Stimulated activated CD8-positive, alpha-beta memory T cell treated with anti-CD3 and anti-CD28 coated beads, Interleukin-12 subunit alpha, Interleukin-12 subunit beta, amount 100 ng/mL, for 1 hour (primary cell): ENCODE results near the gene TSC2.

Experiments
- DNase-seq: peaks from one replicate; pipeline ENCODE4 v3.0.0-alpha.2; 2020; ENCODE audit warnings: low read depth

The TSC2 gene

DNA sequence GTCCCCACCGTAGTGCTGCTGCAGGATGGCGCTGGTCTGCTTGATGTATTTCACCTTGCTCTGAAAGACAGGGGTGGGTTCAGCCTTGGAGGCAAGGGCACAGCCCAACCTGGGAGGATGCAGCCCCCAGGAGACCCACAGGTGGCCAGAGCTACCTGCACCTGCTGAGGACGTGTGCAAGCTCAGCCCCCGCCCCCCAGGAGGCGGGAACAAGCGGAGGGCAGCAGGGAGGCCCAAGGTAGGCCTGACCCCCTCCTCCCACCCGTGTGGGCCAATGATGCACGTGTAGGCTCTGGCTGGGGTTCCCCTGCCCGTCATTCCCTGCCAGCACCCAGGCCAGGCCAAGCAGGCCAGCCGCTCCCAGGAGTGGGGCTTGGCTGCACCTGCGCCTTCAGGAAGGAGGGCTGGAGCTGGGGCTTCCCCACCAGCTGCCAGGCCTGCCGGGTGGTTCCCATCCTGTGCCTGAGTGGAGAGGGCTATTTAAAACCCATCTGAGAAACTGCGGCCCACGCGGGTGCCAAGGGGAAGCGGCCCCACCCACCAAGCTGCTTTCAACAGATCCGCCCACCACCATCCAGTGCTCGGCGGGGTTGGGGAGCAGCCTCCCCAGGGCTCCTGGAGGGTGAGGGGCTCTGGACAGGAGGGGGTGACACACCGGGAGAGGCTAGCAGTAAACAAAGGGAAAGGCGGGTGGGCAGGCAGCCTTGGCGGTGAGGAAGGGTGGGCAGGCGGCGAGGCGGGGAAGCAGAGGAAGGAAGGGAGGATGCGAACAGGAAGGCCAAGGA is 3.9 kb upstream of the TSC2 start:
- no peak for DNase-seq

- DNase-seq, result no peak
These were observed 3.2 kb upstream of the TSC2 start for GRCh38 chr16:2044541-2044940.

- DNase-seq, result no peak
These were observed 1.6 kb upstream of the TSC2 start for GRCh38 chr16:2045965-2046892.

- no peak for DNase-seq
These were observed 874 bp upstream of the TSC2 start for GRCh38 chr16:2046893-2047329.

DNA sequence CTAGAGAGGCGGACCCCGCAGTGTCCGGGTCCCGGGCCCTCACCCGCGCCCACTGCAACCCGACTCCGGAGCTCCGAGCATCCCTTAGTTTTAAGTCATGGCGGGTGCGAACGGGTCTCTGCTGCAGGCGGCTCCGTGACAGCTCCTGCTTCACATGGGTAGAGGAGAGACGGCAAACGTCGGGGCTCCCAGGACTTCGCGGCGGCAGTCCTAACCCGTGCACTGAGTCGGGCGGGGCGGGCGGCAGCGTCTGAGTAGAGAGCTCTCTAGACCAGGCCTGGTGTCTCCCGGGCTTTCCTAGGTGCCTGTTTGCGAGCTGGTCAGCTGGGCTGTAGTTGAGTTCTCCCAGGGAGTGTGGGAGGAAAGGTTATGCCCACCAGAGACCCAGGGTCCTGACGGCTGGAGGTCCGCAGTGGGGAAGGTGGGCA is 345 bp downstream of the TSC2 start:
- DNase-seq, result no peak

- DNase-seq, result no peak
These were observed 5.4 kb downstream of the TSC2 start for GRCh38 chr16:2053211-2053610.

GRCh38 chr16:2053897-2054296 is 6.1 kb downstream of the TSC2 start:
- DNase-seq, result no peak

GRCh38 chr16:2054543-2055245 is 6.9 kb downstream of the TSC2 start:
- no peak for DNase-seq

DNA sequence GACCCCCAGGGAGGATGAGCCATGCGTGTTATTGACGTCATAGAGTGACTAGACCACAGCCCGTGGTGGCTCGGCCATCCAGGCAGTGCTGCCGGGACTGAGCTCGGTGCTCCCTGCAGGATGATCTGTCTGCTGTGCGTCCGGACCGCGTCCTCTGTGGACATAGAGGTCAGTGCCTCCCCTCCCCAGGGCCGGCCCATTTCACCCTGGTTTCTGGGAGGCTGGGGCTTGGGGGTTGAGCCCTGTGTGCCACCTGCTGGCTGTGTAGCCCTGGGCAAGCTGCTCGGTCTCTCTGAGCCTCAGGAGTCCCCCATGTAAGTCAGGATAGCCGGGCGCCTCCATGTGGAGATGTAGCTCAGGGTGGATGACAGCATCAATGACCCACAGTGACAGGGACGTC is 8.3 kb downstream of the TSC2 start:
- no peak for DNase-seq

DNA sequence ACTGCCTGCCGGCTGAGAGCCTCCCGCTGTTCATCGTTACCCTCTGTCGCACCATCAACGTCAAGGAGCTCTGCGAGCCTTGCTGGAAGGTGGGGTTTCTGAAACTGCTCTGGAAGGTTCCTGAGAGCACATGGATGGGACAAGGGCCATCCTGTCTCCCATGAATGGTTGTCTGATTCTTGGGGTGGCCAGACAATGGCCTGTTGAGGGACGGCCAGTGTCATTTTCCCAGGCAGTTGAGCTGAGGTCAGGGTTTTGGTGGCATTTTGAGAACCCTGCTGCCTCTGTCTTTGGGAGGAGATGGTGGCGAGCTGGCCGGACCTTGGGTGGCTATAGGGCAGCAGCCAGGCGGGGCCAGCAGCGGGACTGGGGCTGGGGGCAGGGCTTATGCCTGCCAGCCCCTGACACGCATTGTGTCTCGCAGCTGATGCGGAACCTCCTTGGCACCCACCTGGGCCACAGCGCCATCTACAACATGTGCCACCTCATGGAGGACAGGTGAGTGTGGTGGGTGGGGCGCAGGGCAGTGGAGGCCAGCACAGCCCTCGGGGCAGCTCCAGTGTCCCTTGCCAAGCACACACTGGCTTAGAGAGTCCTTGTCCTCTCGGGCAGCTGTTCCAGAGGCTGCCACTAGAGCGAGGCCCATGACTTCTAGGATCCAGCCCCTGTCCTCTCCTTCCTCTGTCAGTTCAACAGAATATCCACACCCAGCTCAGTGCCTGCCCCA is 9.1 kb downstream of the TSC2 start:
- DNase-seq, result no peak

- DNase-seq, result no peak
These were observed 9.7 kb downstream of the TSC2 start for GRCh38 chr16:2057438-2057837.

- DNase-seq, result no peak
These were observed 10.6 kb downstream of the TSC2 start for GRCh38 chr16:2058420-2058819.

DNA sequence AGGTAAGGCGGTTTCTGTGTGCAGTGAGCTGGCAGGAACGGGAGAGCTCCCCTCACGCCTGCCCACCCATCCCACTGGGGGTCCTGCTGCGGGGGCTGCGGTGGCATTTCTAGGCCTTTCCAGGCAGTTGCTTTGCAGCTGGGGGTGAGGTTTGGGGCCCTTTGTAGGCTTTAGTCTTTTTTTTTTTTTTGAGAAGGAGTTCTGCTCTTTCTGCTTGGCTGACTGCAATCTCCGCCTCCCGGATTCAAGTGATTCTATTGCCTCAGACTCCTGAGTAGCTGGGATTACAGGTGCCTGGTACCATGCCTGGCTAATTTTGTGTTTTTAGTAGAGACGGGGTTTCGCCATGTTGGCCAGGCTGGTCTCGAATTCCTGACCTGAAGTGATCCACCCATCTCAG is 11.1 kb downstream of the TSC2 start:
- DNase-seq, result no peak

- no peak for DNase-seq
These were observed 12.6 kb downstream of the TSC2 start for GRCh38 chr16:2060346-2060745.

GRCh38 chr16:2061023-2061422 is 13.2 kb downstream of the TSC2 start:
- no peak for DNase-seq

GRCh38 chr16:2061526-2061925 is 13.7 kb downstream of the TSC2 start:
- DNase-seq, result no peak

GRCh38 chr16:2062801-2063200 is 15.0 kb downstream of the TSC2 start:
- DNase-seq, result no peak

- DNase-seq, result no peak
These were observed 16.1 kb downstream of the TSC2 start for GRCh38 chr16:2063861-2064260.

- DNase-seq, result no peak
These were observed 16.7 kb downstream of the TSC2 start for GRCh38 chr16:2064368-2064945.

DNA sequence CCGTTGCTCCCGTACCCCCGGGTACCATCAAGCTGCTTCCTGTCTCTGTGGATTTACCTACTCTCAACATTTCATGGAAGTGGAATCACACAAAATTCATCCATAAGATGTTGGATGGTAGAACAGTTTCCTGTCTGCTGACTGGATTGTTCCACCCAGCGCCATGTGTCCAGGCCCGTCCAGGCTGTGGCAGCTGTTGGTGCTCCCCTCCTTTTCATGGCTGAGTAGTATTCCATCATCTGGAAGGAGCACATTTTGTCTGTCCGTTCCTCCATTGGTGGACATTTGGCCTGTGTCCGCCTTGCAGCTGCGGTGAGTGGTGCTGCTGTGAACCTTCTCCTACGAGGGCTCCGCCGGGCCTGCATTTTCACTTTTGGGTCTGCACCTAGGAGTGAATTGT is 18.4 kb downstream of the TSC2 start:
- DNase-seq, result no peak
